ENCODE data around the gene RTKN2.

Gene RTKN2

GRCh38 chr10:62149621-62150020 lies 119.0 kb downstream of the RTKN2 start:
- Histone ChIP-seq H3K4me1 (ENCODE audit: insufficient read depth, poor library complexity, severe bottlenecking) (no peaks in the 10 kb centered on the region), H3K36me3 (ENCODE audit: low read depth) (no peaks in the 10 kb centered on the region), H3K9me3 (ENCODE audit: severe bottlenecking) (no peaks in the 10 kb centered on the region), H3K27me3 (ENCODE audit: insufficient read depth, poor library complexity, severe bottlenecking) (no peaks in the 10 kb centered on the region), H3K4me3 (ENCODE audit: severe bottlenecking) (no peak overlapping the region), H3K27ac (ENCODE audit: poor library complexity, severe bottlenecking) (no peak overlapping the region)
- DNase-seq (ENCODE audit: low spot score) (no peak), ATAC-seq (ENCODE audit: low read depth) (no peak)
- no peak for TF ChIP-seq CTCF (IDR thresholded peaks at IDR 0.05; ENCODE audit: poor library complexity, severe bottlenecking)

- H3K4me1 ChIP-seq (ENCODE audit: insufficient read depth, poor library complexity, severe bottlenecking), result no peaks in the 10 kb centered on the region
- no peaks in the 10 kb centered on the region for H3K36me3 ChIP-seq (ENCODE audit: low read depth)
- H3K27ac ChIP-seq (ENCODE audit: poor library complexity, severe bottlenecking), result no peak overlapping the region
- ATAC-seq (ENCODE audit: low read depth) (no peak), DNase-seq (ENCODE audit: low spot score) (no peak)
- H3K4me3 ChIP-seq (ENCODE audit: severe bottlenecking), result no peak overlapping the region
- no peak for TF ChIP-seq CTCF (IDR thresholded peaks at IDR 0.05; ENCODE audit: poor library complexity, severe bottlenecking)
- no peaks in the 10 kb centered on the region for H3K27me3 ChIP-seq (ENCODE audit: insufficient read depth, poor library complexity, severe bottlenecking)
- H3K9me3 ChIP-seq (ENCODE audit: severe bottlenecking), result no peaks in the 10 kb centered on the region
Observed at GRCh38 chr10:62148155-62148554, 120.5 kb downstream of the RTKN2 start.

- no peaks in the 10 kb centered on the region for H3K4me1 ChIP-seq (ENCODE audit: insufficient read depth, poor library complexity, severe bottlenecking)
- H3K9me3 ChIP-seq (ENCODE audit: severe bottlenecking), result no peaks in the 10 kb centered on the region
- no peaks in the 10 kb centered on the region for H3K36me3 ChIP-seq (ENCODE audit: low read depth)
- DNase-seq (ENCODE audit: low spot score) (no peak), ATAC-seq (ENCODE audit: low read depth) (no peak)
- H3K27me3 ChIP-seq (ENCODE audit: insufficient read depth, poor library complexity, severe bottlenecking), result no peaks in the 10 kb centered on the region
- no peak overlapping the region for H3K4me3 ChIP-seq (ENCODE audit: severe bottlenecking)
- no peak for TF ChIP-seq CTCF (IDR thresholded peaks at IDR 0.05; ENCODE audit: poor library complexity, severe bottlenecking)
- H3K27ac ChIP-seq (ENCODE audit: poor library complexity, severe bottlenecking), result no peak overlapping the region
Observed at GRCh38 chr10:62147425-62147824, 121.2 kb downstream of the RTKN2 start.

GRCh38 chr10:62136931-62137330 lies 131.7 kb downstream of the RTKN2 start:
- Histone ChIP-seq H3K9me3 (ENCODE audit: severe bottlenecking) (peaks cover 6% of the 10 kb centered on the region), H3K36me3 (ENCODE audit: low read depth) (no peaks in the 10 kb centered on the region; the same call in 1 of the 2 replicates), H3K4me1 (ENCODE audit: insufficient read depth, poor library complexity, severe bottlenecking) (peaks cover 9% of the 10 kb centered on the region), H3K4me3 (ENCODE audit: severe bottlenecking) (no peak overlapping the region), H3K27ac (ENCODE audit: poor library complexity, severe bottlenecking) (peak overlapping the region; percentile 29), H3K27me3 (ENCODE audit: insufficient read depth, poor library complexity, severe bottlenecking) (no peaks in the 10 kb centered on the region)
- TF ChIP-seq CTCF (IDR thresholded peaks at IDR 0.05; ENCODE audit: poor library complexity, severe bottlenecking), result no peak
- DNase-seq (ENCODE audit: low spot score), result no peak
- ATAC-seq (ENCODE audit: low read depth), result peak; percentile 58

GRCh38 chr10:62133618-62134017 lies 135.0 kb downstream of the RTKN2 start:
- ATAC-seq (ENCODE audit: low read depth), result no peak
- Histone ChIP-seq H3K36me3 (ENCODE audit: low read depth) (no peaks in the 10 kb centered on the region; the same call in 1 of the 2 replicates), H3K4me1 (ENCODE audit: insufficient read depth, poor library complexity, severe bottlenecking) (peaks cover 21% of the 10 kb centered on the region), H3K27me3 (ENCODE audit: insufficient read depth, poor library complexity, severe bottlenecking) (no peaks in the 10 kb centered on the region), H3K9me3 (ENCODE audit: severe bottlenecking) (peaks cover 6% of the 10 kb centered on the region), H3K27ac (ENCODE audit: poor library complexity, severe bottlenecking) (no peak overlapping the region), H3K4me3 (ENCODE audit: severe bottlenecking) (no peak overlapping the region)
- no peak for TF ChIP-seq CTCF (IDR thresholded peaks at IDR 0.05; ENCODE audit: poor library complexity, severe bottlenecking)
- no peak for DNase-seq (ENCODE audit: low spot score)

Data from RWPE2 (cell line).